Natural killer cell (primary cell): ENCODE data around the gene CEP70. TPM values are rescaled to one million over a fixed set of nuclear protein-coding genes. Genes with fewer than 3 reads are reported as not detected.
"Not testable (repeated sequence)": the region's sequence is repeated elsewhere in the genome, so short reads cannot be mapped to it uniquely, and the experiment has no call there.

ENCODE experiments used
- ATAC-seq, 3 donors: fragments of 150-1000 bp in 2 of 3; fragments of 200-7000 bp in 1 of 3; cut with Tn5 transposase; 1 replicate in 1 of 3; 2 replicates in 2 of 3; pipeline ENCODE4 v1.10.0; 2021; ENCODE audit warnings: mild to moderate bottlenecking in 2 of 3, moderate library complexity in 2 of 3
- DNase-seq, 2 donors: peaks; one replicate each; pipeline versions ENCODE4 v3.0.0 to v3.0.0-alpha.2; 2013 to 2021; ENCODE audit warnings: mixed read lengths in 1 of 2
- H3K27ac ChIP-seq: one replicate; pipeline ENCODE4 v1.5.1; 2013; ENCODE audit warnings: mild to moderate bottlenecking, low read length
- H3K27me3 ChIP-seq: one replicate; pipeline ENCODE4 v1.6.1; 2013; ENCODE audit warnings: low read length; ENCODE audit not compliant: control insufficient read depth, insufficient read depth
- H3K36me3 ChIP-seq: one replicate; pipeline ENCODE4 v1.6.1; 2013; ENCODE audit warnings: low read length; ENCODE audit not compliant: control insufficient read depth, insufficient read depth
- H3K4me1 ChIP-seq: one replicate; pipeline ENCODE4 v1.6.1; 2013; ENCODE audit warnings: low read length; ENCODE audit not compliant: control insufficient read depth, insufficient read depth
- H3K4me3 ChIP-seq: one replicate; pipeline ENCODE4 v1.5.1; 2013; ENCODE audit warnings: low read length
- H3K9me3 ChIP-seq: one replicate; pipeline ENCODE4 v1.6.1; 2013; ENCODE audit warnings: low read length; ENCODE audit not compliant: control insufficient read depth, insufficient read depth
- H3K27ac Mint-ChIP-seq, 2 donors: one replicate each; pipeline ENCODE4 v1.8.0; 2022; ENCODE audit warnings: mild to moderate bottlenecking in 2 of 2, mixed read lengths in 2 of 2, moderate library complexity in 1 of 2
- H3K27me3 Mint-ChIP-seq, 2 donors: one replicate each; pipeline ENCODE4 v1.8.0; 2022; ENCODE audit warnings: low read depth in 2 of 2, mixed read lengths in 2 of 2
- H3K36me3 Mint-ChIP-seq: one replicate; pipeline ENCODE4 v1.8.0; 2022; ENCODE audit warnings: mixed read lengths
- H3K4me1 Mint-ChIP-seq, 2 donors: one replicate each; pipeline ENCODE4 v1.8.0; 2022; ENCODE audit warnings: mixed read lengths in 2 of 2
- H3K4me3 Mint-ChIP-seq: one replicate; pipeline ENCODE4 v1.8.0; 2022; ENCODE audit warnings: mild to moderate bottlenecking, moderate library complexity, mixed read lengths
- H3K9me3 Mint-ChIP-seq, 2 donors: one replicate each; pipeline ENCODE4 v1.8.0; 2022; ENCODE audit warnings: mixed read lengths in 2 of 2
- CTCF ChIP-seq: fragments of 200-600 bp; IDR thresholded peaks from one replicate; pipeline ENCODE4 v1.8.0; 2022; ENCODE audit warnings: antibody characterized with exemption
- WGBS: methylation state at CpG from one replicate; pipeline ENCODE4 v1.1.7; 2013; ENCODE audit warnings: missing lambda C conversion rate; ENCODE audit not compliant: insufficient coverage; 5-methylcytosine and 5-hydroxymethylcytosine counted together
- intact Hi-C: fragments of 100-400 bp; cut with micrococcal nuclease; formaldehyde crosslinking; loops from one replicate; pipeline ENCODE4 v1.14.2; 2022
- total RNA-seq, 4 donors: library from RNA; stranded (reverse); fragments of 120-200 nt in 1 of 4; gene quantifications; one replicate each; pipeline versions ENCODE4 v1.2.3 to v1.2.4, GENCODE V29; 2013 to 2022

Gene CEP70
- total RNA-seq, 3 donors from 2014 or later (not counting 1 experiment from before 2014, with no cell fraction given), result 17.0 to 23.9 (median 22.7) TPM

- Mint-ChIP-seq H3K9me3 (no peaks in the 10 kb centered on the region), H3K27me3 (peaks cover 0 to 9% of the 10 kb centered on the region in 2 donors), H3K36me3 (no peaks in the 10 kb centered on the region), H3K4me3 (no peak overlapping the region), H3K4me1 (peaks cover 6 to 9% of the 10 kb centered on the region in 2 donors), H3K27ac (no peak overlapping the region)
- no peaks in the 10 kb centered on the region for H3K9me3 ChIP-seq
- H3K4me1 ChIP-seq, result peaks cover 8% of the 10 kb centered on the region
- H3K36me3 ChIP-seq, result no peaks in the 10 kb centered on the region
- no peaks in the 10 kb centered on the region for H3K27me3 ChIP-seq
- no peak for TF ChIP-seq CTCF
- no peak overlapping the region for H3K4me3 ChIP-seq
- no peak overlapping the region for H3K27ac ChIP-seq
- ATAC-seq (no peak), DNase-seq (no peak)
- intact Hi-C loops, result no loop called here
- 97% methylated on average over 2 of the region's 3 CpGs for WGBS
These were observed 4.5 kb upstream of the CEP70 start for GRCh38 chr3:138598534-138598933.

- H3K27ac ChIP-seq, ATAC-seq, H3K27ac Mint-ChIP-seq, DNase-seq, intact Hi-C loops, H3K9me3 Mint-ChIP-seq, H3K27me3 Mint-ChIP-seq, H3K4me3 ChIP-seq, H3K27me3 ChIP-seq, H3K4me3 Mint-ChIP-seq, H3K9me3 ChIP-seq, H3K36me3 Mint-ChIP-seq, H3K36me3 ChIP-seq: not testable (repeated sequence)
- H3K4me1 ChIP-seq, result peaks cover 14% of the 10 kb centered on the region
- H3K4me1 Mint-ChIP-seq, result peaks cover 6 to 12% of the 10 kb centered on the region in 2 donors
- 69% methylated on average over 2 of the region's 6 CpGs for WGBS
These were observed 3.3 kb upstream of the CEP70 start for GRCh38 chr3:138597186-138597976.

GRCh38 chr3:138594935-138595610 lies 1.0 kb upstream of the CEP70 start:
- intact Hi-C loops, result loop anchor here (1.0 to 5.0 kb wide), 6 partner anchors 14 to 747 kb away; partner anchors contain the start of genes MRPS22 and PIK3CB
- Mint-ChIP-seq H3K4me1 (peaks cover 6 to 12% of the 10 kb centered on the region in 2 donors), H3K36me3 (no peaks in the 10 kb centered on the region), H3K27ac (peak overlapping the region; percentile 87 to 88), H3K27me3 (peaks cover 0 to under 1% of the 10 kb centered on the region in 2 donors), H3K9me3 (no peaks in the 10 kb centered on the region), H3K4me3 (peak overlapping the region; percentile 89)
- peaks cover 14% of the 10 kb centered on the region for H3K4me1 ChIP-seq
- peak overlapping the region; percentile 82 for H3K27ac ChIP-seq
- H3K27me3 ChIP-seq, result no peaks in the 10 kb centered on the region
- no peak for ATAC-seq
- TF ChIP-seq CTCF, result peak; percentile 23
- no peaks in the 10 kb centered on the region for H3K36me3 ChIP-seq
- WGBS, result 25% methylated on average over 6 of the region's 6 CpGs
- H3K9me3 ChIP-seq, result no peaks in the 10 kb centered on the region
- DNase-seq, result no peak
- H3K4me3 ChIP-seq, result peak overlapping the region; percentile 75

- Mint-ChIP-seq H3K4me3 (peak overlapping the region; percentile 89), H3K36me3 (no peaks in the 10 kb centered on the region), H3K9me3 (no peaks in the 10 kb centered on the region), H3K27ac (peak overlapping the region; percentile 87 to 88), H3K4me1 (peaks cover 6 to 12% of the 10 kb centered on the region in 2 donors), H3K27me3 (no peaks in the 10 kb centered on the region)
- H3K4me3 ChIP-seq, result peak overlapping the region; percentile 75
- peak overlapping the region; percentile 82 for H3K27ac ChIP-seq
- WGBS, result 6% methylated on average over 21 of the region's 22 CpGs
- no peak for TF ChIP-seq CTCF
- no peaks in the 10 kb centered on the region for H3K9me3 ChIP-seq
- ATAC-seq, result no peak
- peaks cover 14% of the 10 kb centered on the region for H3K4me1 ChIP-seq
- DNase-seq, result no peak
- no peaks in the 10 kb centered on the region for H3K27me3 ChIP-seq
- no peaks in the 10 kb centered on the region for H3K36me3 ChIP-seq
- intact Hi-C loops, result loop anchor here (1.0 to 5.0 kb wide), 6 partner anchors 16 to 749 kb away; partner anchors contain the start of genes MRPS22 and PIK3CB
These were observed 441 bp downstream of the CEP70 start for GRCh38 chr3:138593488-138594149.
